ENCODE results near the gene NKD1. TPM values are rescaled to one million over a fixed set of nuclear protein-coding genes. Genes with fewer than 3 reads are reported as not detected.

NKD1 gene
- total RNA-seq, 4 donors from 2014 or later: 37.1 to 87.8 (median 54.1) TPM

GRCh38 chr16:50605733-50606430 is 57.7 kb downstream of the NKD1 start:
- intact Hi-C loops (cut with DNase I): no loop called here
- 79% methylated on average over 19 of the region's 19 CpGs for WGBS
- Histone ChIP-seq H3K4me1 (peaks cover 44 to 100% (median 98%) of the 10 kb centered on the region in 4 donors), H3K9me3 (no peaks in the 10 kb centered on the region), H3K27ac (replicated peaks in 1 of 4) (peak overlapping the region; percentile 85 to 92 (median 88)), H3K4me3 (no peak overlapping the region), H3K27me3 (no peaks in the 10 kb centered on the region), H3K36me3 (no peaks in the 10 kb centered on the region)
- TF ChIP-seq POLR2AphosphoS5 (IDR thresholded peaks at IDR 0.05): peak in 1 of 2 donors; percentile 14
- no peak for TF ChIP-seq CTCF (IDR thresholded peaks at IDR 0.05)
- no peak for DNase-seq (ENCODE audit: extremely low spot score)

GRCh38 chr16:50606431-50607050 is 58.3 kb downstream of the NKD1 start:
- no peak overlapping the region for H3K4me3 ChIP-seq
- H3K27me3 ChIP-seq: no peaks in the 10 kb centered on the region
- H3K9me3 ChIP-seq: no peaks in the 10 kb centered on the region
- no peaks in the 10 kb centered on the region for H3K36me3 ChIP-seq
- H3K4me1 ChIP-seq: peaks cover 38 to 100% (median 98%) of the 10 kb centered on the region in 4 donors
- TF ChIP-seq CTCF (IDR thresholded peaks at IDR 0.05) (no peak), POLR2A (IDR thresholded peaks at IDR 0.05; ENCODE audit: low read depth) (no peak), POLR2AphosphoS5 (IDR thresholded peaks at IDR 0.05) (no peak), EP300 (IDR thresholded peaks at IDR 0.05) (no peak)
- DNase-seq (ENCODE audit: extremely low spot score): no peak
- peak overlapping the region; percentile 85 to 92 (median 88) for H3K27ac ChIP-seq (replicated peaks in 1 of 4)
- intact Hi-C loops (cut with DNase I): no loop called here
- 70% methylated on average over 10 of the region's 17 CpGs for WGBS

GRCh38 chr16:50607051-50607431 is 58.8 kb downstream of the NKD1 start:
- H3K36me3 ChIP-seq: no peaks in the 10 kb centered on the region
- intact Hi-C loops (cut with DNase I): no loop called here
- H3K4me3 ChIP-seq: no peak overlapping the region
- no peaks in the 10 kb centered on the region for H3K27me3 ChIP-seq
- H3K27ac ChIP-seq (replicated peaks in 1 of 4): peak overlapping the region; percentile 85 to 92 (median 88)
- 59% methylated on average over 3 of the region's 3 CpGs for WGBS
- peaks cover 33 to 100% (median 98%) of the 10 kb centered on the region in 4 donors for H3K4me1 ChIP-seq
- H3K9me3 ChIP-seq: no peaks in the 10 kb centered on the region
- TF ChIP-seq POLR2AphosphoS5 (IDR thresholded peaks at IDR 0.05) (no peak), EP300 (IDR thresholded peaks at IDR 0.05) (no peak), POLR2A (IDR thresholded peaks at IDR 0.05; ENCODE audit: low read depth) (no peak), CTCF (IDR thresholded peaks at IDR 0.05) (no peak)
- DNase-seq (ENCODE audit: extremely low spot score): no peak

- H3K27ac ChIP-seq (replicated peaks in 1 of 4): peak overlapping the region; percentile 85 to 92 (median 88)
- no peaks in the 10 kb centered on the region for H3K9me3 ChIP-seq
- intact Hi-C loops (cut with DNase I): no loop called here
- peaks cover 29 to 100% (median 98%) of the 10 kb centered on the region in 4 donors for H3K4me1 ChIP-seq
- no peak for TF ChIP-seq POLR2AphosphoS5 (IDR thresholded peaks at IDR 0.05)
- TF ChIP-seq EP300 (IDR thresholded peaks at IDR 0.05): no peak
- TF ChIP-seq POLR2A (IDR thresholded peaks at IDR 0.05; ENCODE audit: low read depth): no peak
- no peak for TF ChIP-seq CTCF (IDR thresholded peaks at IDR 0.05)
- no peaks in the 10 kb centered on the region for H3K36me3 ChIP-seq
- WGBS: 61% methylated on average over 4 of the region's 4 CpGs
- H3K27me3 ChIP-seq: no peaks in the 10 kb centered on the region
- DNase-seq (ENCODE audit: extremely low spot score): no peak
- no peak overlapping the region for H3K4me3 ChIP-seq
These were observed 59.3 kb downstream of the NKD1 start for GRCh38 chr16:50607447-50607846.
